Adipose tissue (tissue), 3 donors: Measurements from ENCODE around the gene IER3IP1. TPM values are rescaled to one million over a fixed set of nuclear protein-coding genes. Genes with fewer than 3 reads are reported as not detected.

ENCODE experiments used
- H3K27ac ChIP-seq: one replicate; pipeline ENCODE4 v1.5.1; 2013; ENCODE audit warnings: low read depth, low read length
- WGBS, 3 donors: extraction: QIAGEN DNeasy Blood & Tissue Kit; methylation state at CpG; one replicate each; pipeline ENCODE4 v1.1.7; 2013; 5-methylcytosine and 5-hydroxymethylcytosine counted together
- polyA plus RNA-seq, 3 donors: library from polyadenylated mRNA; stranded (reverse); fragments of 200-250 nt; gene quantifications; one replicate each; pipeline ENCODE4 v1.2.3, GENCODE V29; 2013
- donor health status: healthy with polysubstance abuse.
- donor health status: Bipolar disorder and iron deficiency.
- donor health status: healthy.

IER3IP1 gene
- polyA plus RNA-seq, 3 donors = 6.9 to 16.3 (median 11.6) TPM

DNA sequence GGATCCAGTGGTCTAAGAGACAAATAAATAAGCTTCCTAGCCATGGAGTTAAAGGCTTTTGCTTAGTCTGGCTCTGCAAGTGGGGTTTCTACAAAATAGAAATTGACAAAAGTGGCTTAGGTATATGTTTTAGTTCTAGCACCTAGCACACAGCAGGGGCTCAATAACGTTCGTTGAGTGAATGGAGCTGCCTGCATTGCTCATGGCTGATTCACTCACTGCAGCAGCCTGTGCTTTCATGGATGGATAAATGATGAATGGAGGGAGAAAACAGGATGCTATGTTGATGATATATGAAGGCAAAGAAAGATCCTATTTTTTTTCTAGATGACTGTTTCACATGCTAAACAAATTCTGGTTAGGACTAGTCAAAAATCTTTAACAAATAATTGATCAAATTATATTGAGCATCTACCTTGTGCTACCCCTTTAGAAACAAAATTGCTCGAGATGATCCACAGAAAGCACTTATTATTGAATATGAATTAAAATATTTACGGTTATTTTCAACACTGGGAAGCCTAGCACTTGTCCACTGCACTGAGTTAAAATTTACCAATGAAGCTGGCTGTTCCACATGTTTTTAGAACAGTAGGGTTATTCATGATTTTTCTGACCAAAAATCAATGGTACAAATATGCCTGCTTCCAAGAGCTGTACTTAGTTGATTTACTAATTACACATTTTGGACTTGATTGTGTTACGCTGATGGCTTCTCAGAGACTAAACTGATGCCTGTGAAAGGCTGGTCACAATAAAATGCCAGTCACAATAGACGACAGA is 65.5 kb downstream of the IER3IP1 start:
- 66 to 93% (median 89%) methylated on average over 6 of the region's 6 CpGs for WGBS, 3 donors
- H3K27ac ChIP-seq = no peak overlapping the region

DNA sequence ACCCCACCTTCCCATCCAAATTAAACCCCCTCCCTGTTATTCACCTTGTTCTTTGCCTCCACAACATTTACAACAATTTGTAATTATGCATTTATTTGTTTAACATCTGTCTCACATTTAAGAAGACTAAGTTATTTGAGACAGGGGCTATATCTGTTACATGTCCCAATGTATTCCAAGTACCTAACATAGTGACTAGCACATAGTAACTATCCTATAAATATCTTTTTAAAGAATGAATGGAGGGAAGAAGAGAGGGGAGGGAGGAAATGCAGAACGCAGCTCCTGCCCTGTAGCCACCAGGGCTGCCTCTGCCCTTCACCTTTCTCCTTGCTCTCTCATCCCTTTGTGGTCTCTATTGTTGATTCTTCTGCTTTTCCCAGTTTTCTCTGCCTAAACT is 66.4 kb downstream of the IER3IP1 start:
- H3K27ac ChIP-seq = no peak overlapping the region
- 76 to 97% (median 80%) methylated on average over 1 of the region's 1 CpG for whole genome bisulfite sequencing, 3 donors

GRCh38 chr18:47108998-47109405 is 67.2 kb downstream of the IER3IP1 start:
- H3K27ac ChIP-seq = no peak overlapping the region
- 83 to 89% (median 87%) methylated on average over 7 of the region's 7 CpGs for WGBS, 3 donors

DNA sequence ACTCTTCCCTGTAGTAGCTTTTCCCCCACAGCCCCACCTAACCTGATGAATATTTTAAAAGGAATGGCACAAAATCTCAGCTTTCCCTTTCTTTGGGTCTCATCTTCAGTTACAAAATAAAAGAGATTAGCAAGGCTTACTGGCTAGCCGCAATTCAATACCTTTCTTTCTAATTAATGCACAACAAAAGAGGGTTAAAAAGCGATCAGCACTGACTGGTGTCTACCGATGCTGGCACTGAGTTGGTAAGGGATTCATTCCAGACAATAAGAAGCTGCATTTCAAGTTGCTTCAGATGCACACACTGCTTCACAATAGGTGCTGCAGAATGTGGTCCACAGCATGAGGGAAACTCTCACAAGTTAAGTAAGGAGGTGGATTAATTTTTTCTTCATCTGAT is 67.8 kb downstream of the IER3IP1 start:
- no peak overlapping the region for H3K27ac ChIP-seq
- 75 to 84% (median 83%) methylated on average over 3 of the region's 3 CpGs for WGBS, 3 donors

Other genes with a start within 250 kb of the IER3IP1 start
- not detected for gene ELOA2, start 140.7 kb downstream of the IER3IP1 start, polyA plus RNA-seq
- gene HDHD2, start 25.9 kb downstream of the IER3IP1 start, polyA plus RNA-seq = 10 to 100 TPM; 15.4 to 27.7 (median 19.3) TPM
- not detected for gene SKOR2, start 75.3 kb upstream of the IER3IP1 start, polyA plus RNA-seq